Thyroid gland (tissue), 4 donors: ENCODE data around the gene NBL1. TPM values are rescaled to one million over a fixed set of nuclear protein-coding genes. Genes with fewer than 3 reads are reported as not detected.

Source experiments
- DNase-seq, 2 donors: peaks; one replicate each; pipeline ENCODE4 v3.0.0-alpha.2; 2019
- H3K27ac ChIP-seq, 3 donors: fragments of 200-600 bp; sonication (generic); 1 replicate in 2 of 3; 2 replicates in 1 of 3; pipeline ENCODE4 v1.5.1; 2016 to 2019; ENCODE audit warnings: mild to moderate bottlenecking in 1 of 3, moderate library complexity in 1 of 3
- H3K27me3 ChIP-seq: fragments of 200-600 bp; sonication (generic); one replicate; pipeline ENCODE4 v1.5.1; 2019
- H3K36me3 ChIP-seq, 2 donors: fragments of 200-600 bp; sonication (generic); one replicate each; pipeline ENCODE4 v1.5.1; 2016 to 2019
- H3K4me1 ChIP-seq, 2 donors: fragments of 200-600 bp; sonication (generic); one replicate each; pipeline ENCODE4 v1.5.1; 2017 to 2019
- H3K4me3 ChIP-seq, 3 donors: fragments of 200-600 bp; sonication (generic); replicated peaks in 1 of 3; 1 replicate in 2 of 3; 2 replicates in 1 of 3; pipeline ENCODE4 v1.5.1; 2016; ENCODE audit warnings: mild to moderate bottlenecking in 1 of 3
- H3K9me3 ChIP-seq: fragments of 200-600 bp; sonication (generic); one replicate; pipeline ENCODE4 v1.5.1; 2017
- CTCF ChIP-seq, 6 experiments: fragments of 200-600 bp in 3 of 6; fragments of 450-650 bp in 3 of 6; sonication (generic) in 3 of 6; IDR thresholded peaks; one replicate each; pipeline ENCODE4 v1.5.1; 2016 to 2019; ENCODE audit warnings: antibody characterized with exemption in 6 of 6, mild to moderate bottlenecking in 2 of 6, inconsistent platforms in 1 of 6, moderate library complexity in 1 of 6
- POLR2A ChIP-seq, 2 donors: fragments of 450-650 bp; IDR thresholded peaks; one replicate each; pipeline ENCODE4 v1.6.1; 2017; ENCODE audit warnings: antibody characterized with exemption in 2 of 2, mild to moderate bottlenecking in 2 of 2, moderate library complexity in 1 of 2
- WGBS, 2 donors: methylation state at CpG; one replicate each; pipeline ENCODE4 v1.1.5; 2017; 5-methylcytosine and 5-hydroxymethylcytosine counted together
- intact Hi-C: fragments of 100-400 bp; cut with DNase I; formaldehyde crosslinking; loops from one replicate; pipeline ENCODE4 v1.15.1; 2023
- total RNA-seq, 4 donors: library from RNA; depleted of rRNA; stranded (reverse); fragments of >200 nt; gene quantifications; one replicate each; pipeline ENCODE4 v1.2.3, GENCODE V29; 2016

Gene NBL1
- total RNA-seq, 4 donors from 2014 or later = 29.4 to 70.4 (median 43.6) TPM

- Histone ChIP-seq H3K27ac (no peak overlapping the region), H3K4me3 (no peak overlapping the region), H3K9me3 (no peaks in the 10 kb centered on the region), H3K4me1 (no peaks in the 10 kb centered on the region), H3K36me3 (peaks cover 11 to 15% of the 10 kb centered on the region in 2 donors), H3K27me3 (no peaks in the 10 kb centered on the region)
- no peak for TF ChIP-seq CTCF (IDR thresholded peaks at IDR 0.05)
- no peak for TF ChIP-seq POLR2A (IDR thresholded peaks at IDR 0.05)
- WGBS, 2 donors = 96 to 99% methylated on average over 8 of the region's 8 CpGs
- intact Hi-C loops = no loop called here
- no peak for DNase-seq
Observed at GRCh38 chr1:19696820-19697219, 52.7 kb downstream of the NBL1 start.

GRCh38 chr1:19698181-19698580 is 54.1 kb downstream of the NBL1 start:
- 87 to 100% methylated on average over 3 to 4 of the region's 4 CpGs for WGBS, 2 donors
- intact Hi-C loops = no loop called here
- no peaks in the 10 kb centered on the region for H3K27me3 ChIP-seq
- H3K4me1 ChIP-seq = no peaks in the 10 kb centered on the region
- H3K9me3 ChIP-seq = no peaks in the 10 kb centered on the region
- no peak overlapping the region for H3K27ac ChIP-seq
- peaks cover 10 to 15% of the 10 kb centered on the region in 2 donors for H3K36me3 ChIP-seq
- H3K4me3 ChIP-seq = no peak overlapping the region
- DNase-seq = no peak
- TF ChIP-seq CTCF (IDR thresholded peaks at IDR 0.05) (no peak), POLR2A (IDR thresholded peaks at IDR 0.05) (no peak)

GRCh38 chr1:19700079-19700777 is 56.1 kb downstream of the NBL1 start:
- Histone ChIP-seq H3K27me3 (no peaks in the 10 kb centered on the region), H3K4me3 (no peak overlapping the region), H3K27ac (no peak overlapping the region), H3K4me1 (peaks cover 0 to 7% of the 10 kb centered on the region in 2 donors), H3K9me3 (no peaks in the 10 kb centered on the region), H3K36me3 (peaks cover 4 to 5% of the 10 kb centered on the region in 2 donors)
- no peak for DNase-seq
- TF ChIP-seq CTCF (IDR thresholded peaks at IDR 0.05) (no peak), POLR2A (IDR thresholded peaks at IDR 0.05) (no peak)
- 94% methylated on average over 13 to 14 of the region's 14 CpGs for WGBS, 2 donors
- intact Hi-C loops = no loop called here

GRCh38 chr1:19703280-19703679 is 59.2 kb downstream of the NBL1 start:
- Histone ChIP-seq H3K27me3 (no peaks in the 10 kb centered on the region), H3K9me3 (no peaks in the 10 kb centered on the region), H3K27ac (no peak overlapping the region), H3K36me3 (peaks cover 0 to 4% of the 10 kb centered on the region in 2 donors), H3K4me1 (peaks cover 0 to 7% of the 10 kb centered on the region in 2 donors), H3K4me3 (no peak overlapping the region)
- intact Hi-C loops = no loop called here
- no peak for TF ChIP-seq CTCF (IDR thresholded peaks at IDR 0.05)
- TF ChIP-seq POLR2A (IDR thresholded peaks at IDR 0.05) = no peak
- no peak for DNase-seq
- WGBS, 2 donors = 93 to 95% methylated on average over 3 of the region's 3 CpGs

- no peaks in the 10 kb centered on the region for H3K27me3 ChIP-seq
- H3K27ac ChIP-seq = no peak overlapping the region
- H3K4me3 ChIP-seq = no peak overlapping the region
- H3K4me1 ChIP-seq = peaks cover 0 to 7% of the 10 kb centered on the region in 2 donors
- WGBS, 2 donors = 32 to 45% methylated on average over 11 to 19 of the region's 19 CpGs
- H3K9me3 ChIP-seq = no peaks in the 10 kb centered on the region
- TF ChIP-seq POLR2A (IDR thresholded peaks at IDR 0.05) (no peak), CTCF (IDR thresholded peaks at IDR 0.05) (peak; percentile 63 to 93 (median 80))
- DNase-seq = peak; percentile 63 to 73
- intact Hi-C loops = no loop called here
- peaks cover 0 to 4% of the 10 kb centered on the region in 2 donors for H3K36me3 ChIP-seq
Observed at GRCh38 chr1:19704247-19705113, 60.4 kb downstream of the NBL1 start.
